Activated naive CD8-positive, alpha-beta T cell treated with anti-CD3 and anti-CD28 coated beads, Interleukin-2, amount 10 ng/mL, durations not matched to agents 7 days and 5 days (primary cell): Measurements from ENCODE around the gene CDX2. TPM values are rescaled to one million over a fixed set of nuclear protein-coding genes. Genes with fewer than 3 reads are reported as not detected.

Source experiments
- ATAC-seq: fragments of 150-1000 bp; cut with Tn5 transposase; one replicate; pipeline ENCODE4 v1.10.0; 2021; ENCODE audit warnings: low read depth, moderate library complexity
- POLR2A ChIA-PET: fragments of 350-600 bp; sonication (Branson Sonifier 250); formaldehyde crosslinking; loops from one replicate; lab custom pipeline; 2021; ENCODE audit warnings: antibody characterized with exemption; lab: Charles Lee
- DNase-seq: peaks from one replicate; pipeline ENCODE4 v3.0.0; 2021
- H3K27ac Mint-ChIP-seq: one replicate; pipeline ENCODE4 v1.8.0; 2022; ENCODE audit warnings: mild to moderate bottlenecking, mixed read lengths
- H3K27me3 Mint-ChIP-seq: one replicate; pipeline ENCODE4 v1.8.0; 2022; ENCODE audit warnings: mild to moderate bottlenecking, moderate library complexity, mixed read lengths
- H3K36me3 Mint-ChIP-seq: one replicate; pipeline ENCODE4 v1.8.0; 2021; ENCODE audit warnings: mild to moderate bottlenecking, mixed read lengths
- H3K4me1 Mint-ChIP-seq: one replicate; pipeline ENCODE4 v1.8.0; 2021; ENCODE audit warnings: mixed read lengths
- H3K4me3 Mint-ChIP-seq: one replicate; pipeline ENCODE4 v1.8.0; 2022; ENCODE audit warnings: mild to moderate bottlenecking, moderate library complexity, mixed read lengths
- H3K9me3 Mint-ChIP-seq: one replicate; pipeline ENCODE4 v1.8.0; 2021; ENCODE audit warnings: mixed read lengths
- total RNA-seq, 2 experiments: library from RNA; stranded (reverse); gene quantifications; one replicate each; pipeline ENCODE4 v1.2.3, GENCODE V29; 2021

CDX2 gene
- total RNA-seq, 2 experiments from 2014 or later = not detected

- POLR2A ChIA-PET = no interaction called here
- H3K9me3 Mint-ChIP-seq = no peaks in the 10 kb centered on the region
- no peak overlapping the region for H3K27ac Mint-ChIP-seq
- peaks cover 92% of the 10 kb centered on the region for H3K27me3 Mint-ChIP-seq
- peaks cover 9% of the 10 kb centered on the region for H3K4me1 Mint-ChIP-seq
- DNase-seq (no peak), ATAC-seq (no peak)
- no peaks in the 10 kb centered on the region for H3K36me3 Mint-ChIP-seq
- no peak overlapping the region for H3K4me3 Mint-ChIP-seq
Measured at GRCh38 chr13:27973961-27974662, 5.0 kb upstream of the CDX2 start.

- Mint-ChIP-seq H3K27me3 (peaks cover 88% of the 10 kb centered on the region), H3K4me1 (peaks cover 9% of the 10 kb centered on the region), H3K9me3 (no peaks in the 10 kb centered on the region), H3K27ac (no peak overlapping the region), H3K4me3 (no peak overlapping the region), H3K36me3 (no peaks in the 10 kb centered on the region)
- DNase-seq = no peak
- POLR2A ChIA-PET = no interaction called here
- no peak for ATAC-seq
Measured at GRCh38 chr13:27973291-27973690, 4.2 kb upstream of the CDX2 start.

- Mint-ChIP-seq H3K9me3 (no peaks in the 10 kb centered on the region), H3K4me1 (peaks cover 9% of the 10 kb centered on the region), H3K36me3 (no peaks in the 10 kb centered on the region), H3K4me3 (no peak overlapping the region), H3K27me3 (peaks cover 92% of the 10 kb centered on the region), H3K27ac (no peak overlapping the region)
- ATAC-seq = no peak
- POLR2A ChIA-PET = no interaction called here
- DNase-seq = no peak
Measured at GRCh38 chr13:27972478-27972820, 3.3 kb upstream of the CDX2 start.

DNA sequence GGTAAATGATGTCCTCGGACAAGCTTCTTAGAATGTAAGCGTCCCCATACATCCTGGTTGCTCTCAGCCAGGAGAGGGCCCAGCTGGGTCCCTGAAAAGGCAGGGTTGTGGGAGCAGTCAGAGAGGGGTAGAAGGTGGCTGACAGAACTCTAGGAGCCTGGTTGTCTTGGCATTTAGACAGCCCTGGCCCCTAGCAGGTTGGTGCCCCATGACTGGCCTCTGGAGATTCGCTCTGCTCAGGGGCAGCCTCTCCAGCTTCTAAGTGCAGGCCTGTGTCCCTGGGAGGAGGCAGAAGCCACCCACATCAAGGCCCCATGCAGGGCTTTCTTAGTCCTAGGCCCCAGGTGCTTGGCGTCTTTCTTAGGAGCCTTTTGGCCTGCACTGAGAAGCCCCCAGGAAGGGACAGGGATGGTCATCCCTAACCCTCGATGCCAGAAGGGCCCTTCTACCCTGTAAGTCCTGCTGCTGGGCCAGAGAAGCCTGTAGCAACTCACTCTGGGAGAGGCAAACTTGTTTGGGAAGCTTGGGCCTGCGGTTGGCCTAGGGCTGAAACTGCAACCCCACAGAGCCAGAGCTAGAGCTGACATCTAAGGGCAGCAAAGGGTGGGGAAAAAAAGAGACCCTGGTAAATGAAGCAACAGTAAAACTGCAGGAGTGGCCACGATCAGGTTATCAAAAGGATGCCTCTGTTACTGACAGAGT, 2.8 kb upstream of the CDX2 start:
- no peak overlapping the region for H3K27ac Mint-ChIP-seq
- DNase-seq (no peak), ATAC-seq (no peak)
- POLR2A ChIA-PET = interaction anchor here (0.6 kb wide), 1 partner anchor 386 kb away, joined by 3 read pairs; no protein-coding TSS in a partner anchor
- H3K9me3 Mint-ChIP-seq = no peaks in the 10 kb centered on the region
- no peak overlapping the region for H3K4me3 Mint-ChIP-seq
- H3K27me3 Mint-ChIP-seq = peaks cover 92% of the 10 kb centered on the region
- peaks cover 10% of the 10 kb centered on the region for H3K4me1 Mint-ChIP-seq
- H3K36me3 Mint-ChIP-seq = no peaks in the 10 kb centered on the region

- Mint-ChIP-seq H3K27me3 (peaks cover 90% of the 10 kb centered on the region), H3K27ac (no peak overlapping the region), H3K36me3 (no peaks in the 10 kb centered on the region), H3K9me3 (no peaks in the 10 kb centered on the region), H3K4me1 (peaks cover 10% of the 10 kb centered on the region), H3K4me3 (no peak overlapping the region)
- ATAC-seq (no peak), DNase-seq (no peak)
- POLR2A ChIA-PET = interaction anchor here (0.6 kb wide), 1 partner anchor 386 kb away, joined by 3 read pairs; no protein-coding TSS in a partner anchor
Measured at GRCh38 chr13:27971236-27971645, 2.1 kb upstream of the CDX2 start.

DNA sequence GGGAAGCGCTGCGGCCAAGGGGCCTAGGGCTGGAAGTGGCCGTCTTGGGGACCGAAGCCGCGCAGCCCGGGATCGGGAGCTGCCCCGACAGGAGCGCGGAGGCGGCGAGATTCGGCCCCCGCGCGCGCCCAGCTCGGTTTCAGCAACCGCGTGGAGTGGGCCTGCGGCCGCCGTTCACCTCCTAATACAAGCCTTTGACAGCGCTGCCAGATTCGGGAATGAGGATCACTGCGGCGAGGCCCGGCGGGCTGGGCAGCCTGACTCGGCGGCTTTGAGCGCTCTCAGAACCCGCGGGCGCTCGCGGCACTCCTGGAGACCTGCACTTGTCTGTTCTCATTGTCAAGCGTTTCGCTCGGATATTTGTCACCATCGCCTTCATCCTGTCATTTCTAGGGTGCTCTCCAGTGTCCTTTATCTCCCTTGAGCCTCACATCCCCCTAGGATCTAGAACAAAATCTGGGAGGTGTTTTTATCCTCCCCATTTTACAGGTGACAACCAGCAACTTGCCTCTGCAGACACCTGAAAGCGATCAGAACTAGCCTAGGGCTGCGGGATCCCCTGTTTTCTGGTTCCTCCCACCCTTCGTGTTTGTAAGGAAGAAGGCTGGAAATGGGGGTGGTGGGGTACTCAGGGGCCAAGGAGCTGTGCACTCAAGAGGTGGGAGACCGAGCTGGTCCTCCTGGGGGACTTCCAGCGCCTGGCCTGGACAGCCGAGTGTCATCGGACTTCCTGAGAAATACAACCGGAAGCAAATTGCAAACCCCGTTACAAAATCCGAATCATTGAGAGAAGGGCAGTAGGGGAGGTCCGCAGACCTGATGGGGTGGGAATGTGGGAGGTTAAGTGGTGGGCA, 1.5 kb upstream of the CDX2 start:
- Mint-ChIP-seq H3K36me3 (no peaks in the 10 kb centered on the region), H3K27me3 (peaks cover 90% of the 10 kb centered on the region), H3K4me1 (peaks cover 8% of the 10 kb centered on the region), H3K9me3 (no peaks in the 10 kb centered on the region), H3K4me3 (no peak overlapping the region), H3K27ac (no peak overlapping the region)
- DNase-seq (no peak), ATAC-seq (no peak)
- POLR2A ChIA-PET = no interaction called here

DNA sequence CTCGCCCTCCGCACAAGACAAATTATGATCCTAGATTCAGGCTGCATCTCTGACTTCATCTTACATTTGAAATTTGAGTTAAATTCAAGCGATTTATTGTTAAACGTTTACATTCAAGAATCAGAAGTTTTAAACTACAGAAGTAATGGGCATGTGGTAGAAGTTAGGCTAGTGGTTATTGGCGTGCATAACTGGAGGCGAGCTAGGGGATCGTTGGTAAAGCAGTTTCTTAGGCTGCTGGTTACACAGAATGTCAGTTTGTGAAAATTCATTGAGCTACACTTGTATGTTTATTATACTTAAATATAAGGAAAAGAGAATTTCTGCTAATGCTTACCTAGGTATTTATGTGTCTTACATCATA, 733 bp upstream of the CDX2 start:
- no peaks in the 10 kb centered on the region for H3K9me3 Mint-ChIP-seq

DNA sequence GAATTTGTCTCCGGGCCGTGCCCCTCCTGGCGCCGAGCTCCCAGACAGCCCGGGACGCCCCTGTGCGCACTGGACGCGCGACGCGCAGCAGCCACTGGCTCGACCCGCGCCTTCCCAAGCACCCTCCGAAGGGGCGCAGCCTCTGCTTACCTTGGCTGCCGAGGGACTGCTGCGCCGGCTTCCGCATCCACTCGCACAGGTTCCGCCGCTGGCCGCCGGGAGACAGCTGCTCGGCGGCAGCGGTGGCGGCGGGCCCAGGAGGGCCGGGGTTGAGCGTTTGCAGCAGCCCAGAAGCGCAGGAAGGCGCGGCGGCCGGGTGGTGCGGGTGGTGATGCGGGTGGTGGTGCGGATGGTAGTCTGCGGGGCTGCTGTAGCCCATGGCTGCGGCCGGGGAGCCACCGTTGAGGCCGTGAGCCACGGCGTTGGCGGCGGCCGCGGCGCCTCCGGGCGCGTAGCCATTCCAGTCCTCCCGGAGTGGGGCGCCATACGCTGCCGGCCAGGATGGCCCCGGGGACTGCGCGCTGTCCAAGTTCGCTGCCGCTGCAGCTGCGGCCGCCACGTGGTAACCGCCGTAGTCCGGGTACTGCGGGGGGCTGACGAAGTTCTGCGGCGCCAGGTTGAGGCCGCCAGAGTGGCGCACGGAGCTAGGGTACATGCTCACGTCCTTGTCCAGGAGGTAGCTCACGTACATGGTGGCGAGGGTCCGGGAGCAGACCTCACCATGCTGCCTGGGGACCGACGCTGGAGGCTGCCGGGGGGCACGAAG, 616 bp downstream of the CDX2 start:
- Mint-ChIP-seq H3K27me3 (peaks cover 90% of the 10 kb centered on the region), H3K4me3 (no peak overlapping the region), H3K4me1 (peaks cover 6% of the 10 kb centered on the region), H3K27ac (no peak overlapping the region), H3K36me3 (no peaks in the 10 kb centered on the region), H3K9me3 (no peaks in the 10 kb centered on the region)
- no peak for ATAC-seq
- DNase-seq = no peak
- POLR2A ChIA-PET = no interaction called here

More for the DNA sequence above, 733 bp upstream of the CDX2 start:
- DNase-seq = no peak
- H3K27ac Mint-ChIP-seq = peak overlapping the region; percentile 54
- H3K36me3 Mint-ChIP-seq = no peaks in the 10 kb centered on the region
- H3K27me3 Mint-ChIP-seq = peaks cover 90% of the 10 kb centered on the region
- POLR2A ChIA-PET = no interaction called here
- no peak for ATAC-seq
- peaks cover 5% of the 10 kb centered on the region for H3K4me1 Mint-ChIP-seq
- H3K4me3 Mint-ChIP-seq = no peak overlapping the region

DNA sequence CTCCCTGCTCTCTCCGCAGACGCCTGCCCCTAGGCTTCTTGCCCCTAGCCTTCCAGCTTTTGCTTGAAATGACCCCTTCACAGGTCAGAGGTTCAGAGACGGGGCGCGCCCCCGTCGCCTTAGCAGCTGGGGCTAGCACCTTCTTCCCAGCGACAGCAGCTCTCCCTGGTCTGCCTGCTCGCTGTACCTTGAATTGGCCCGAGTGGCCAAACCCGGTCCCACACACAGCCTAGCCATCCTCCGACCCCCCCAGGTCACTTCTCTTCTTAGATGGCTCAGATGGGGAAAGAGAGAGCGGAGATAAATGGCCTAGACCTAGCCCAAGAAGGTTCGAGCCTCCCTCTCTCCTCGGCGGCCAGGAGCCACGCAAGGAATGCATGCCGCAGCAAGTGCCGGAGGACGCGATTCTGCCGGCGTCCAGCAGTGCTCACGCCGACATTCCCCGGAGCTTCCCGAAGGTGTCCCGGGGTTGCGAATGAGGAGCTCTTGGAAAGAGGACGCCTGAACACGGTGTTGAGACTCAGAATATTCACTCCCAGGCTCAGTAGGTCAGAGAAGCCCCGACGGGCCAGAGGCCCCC, 1.3 kb downstream of the CDX2 start:
- Mint-ChIP-seq H3K27me3 (peaks cover 90% of the 10 kb centered on the region), H3K9me3 (no peaks in the 10 kb centered on the region), H3K36me3 (no peaks in the 10 kb centered on the region), H3K4me3 (no peak overlapping the region), H3K27ac (peak overlapping the region; percentile 9), H3K4me1 (peaks cover 6% of the 10 kb centered on the region)
- ATAC-seq = no peak
- POLR2A ChIA-PET = no interaction called here
- no peak for DNase-seq

- Mint-ChIP-seq H3K9me3 (no peaks in the 10 kb centered on the region), H3K36me3 (no peaks in the 10 kb centered on the region), H3K4me3 (no peak overlapping the region), H3K27me3 (peaks cover 89% of the 10 kb centered on the region), H3K27ac (peak overlapping the region; percentile 9), H3K4me1 (peaks cover 6% of the 10 kb centered on the region)
- ATAC-seq (no peak), DNase-seq (no peak)
- POLR2A ChIA-PET = no interaction called here
Measured at GRCh38 chr13:27967203-27967735, 1.8 kb downstream of the CDX2 start.

DNA sequence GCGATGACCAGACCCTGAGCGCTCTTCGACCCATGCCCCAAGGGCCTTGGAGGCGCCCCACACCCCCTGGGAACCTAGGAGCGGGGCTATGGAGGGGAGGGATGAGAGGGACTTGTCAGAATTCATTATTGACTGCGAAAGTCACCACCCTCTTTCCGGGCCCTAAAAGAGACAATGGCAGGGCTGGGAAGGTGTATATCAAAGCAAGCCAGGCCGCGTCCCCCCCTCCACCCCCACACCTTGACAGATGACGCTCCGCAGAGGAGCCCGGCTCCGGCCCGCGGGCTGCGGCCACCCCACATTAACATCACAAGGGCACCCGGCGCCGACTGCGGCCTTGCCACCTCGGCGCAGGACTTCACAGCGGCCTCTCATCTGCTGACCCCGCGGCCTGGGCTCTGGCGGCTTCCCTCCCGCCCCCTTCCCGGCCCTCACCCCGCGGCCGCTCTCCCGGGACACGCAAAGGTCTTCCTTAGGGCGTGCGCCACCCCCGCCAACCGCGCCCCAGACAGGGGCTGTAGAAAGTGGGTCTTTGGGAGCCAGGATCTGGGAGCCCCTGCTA, 2.4 kb downstream of the CDX2 start:
- Mint-ChIP-seq H3K9me3 (no peaks in the 10 kb centered on the region), H3K27me3 (peaks cover 90% of the 10 kb centered on the region), H3K4me3 (no peak overlapping the region), H3K36me3 (no peaks in the 10 kb centered on the region), H3K27ac (no peak overlapping the region), H3K4me1 (peaks cover 6% of the 10 kb centered on the region)
- ATAC-seq = no peak
- no peak for DNase-seq
- POLR2A ChIA-PET = no interaction called here
